ENCODE results near the gene PAQR5. TPM values are rescaled to one million over a fixed set of nuclear protein-coding genes. Genes with fewer than 3 reads are reported as not detected.

PAQR5 gene
- total and polyA plus RNA-seq, 9 of the 15 experiments (the other 6 are each of a cell fraction or from before 2014, with no cell fraction given): 0.04 to 0.08 TPM; not detected in 7

DNA sequence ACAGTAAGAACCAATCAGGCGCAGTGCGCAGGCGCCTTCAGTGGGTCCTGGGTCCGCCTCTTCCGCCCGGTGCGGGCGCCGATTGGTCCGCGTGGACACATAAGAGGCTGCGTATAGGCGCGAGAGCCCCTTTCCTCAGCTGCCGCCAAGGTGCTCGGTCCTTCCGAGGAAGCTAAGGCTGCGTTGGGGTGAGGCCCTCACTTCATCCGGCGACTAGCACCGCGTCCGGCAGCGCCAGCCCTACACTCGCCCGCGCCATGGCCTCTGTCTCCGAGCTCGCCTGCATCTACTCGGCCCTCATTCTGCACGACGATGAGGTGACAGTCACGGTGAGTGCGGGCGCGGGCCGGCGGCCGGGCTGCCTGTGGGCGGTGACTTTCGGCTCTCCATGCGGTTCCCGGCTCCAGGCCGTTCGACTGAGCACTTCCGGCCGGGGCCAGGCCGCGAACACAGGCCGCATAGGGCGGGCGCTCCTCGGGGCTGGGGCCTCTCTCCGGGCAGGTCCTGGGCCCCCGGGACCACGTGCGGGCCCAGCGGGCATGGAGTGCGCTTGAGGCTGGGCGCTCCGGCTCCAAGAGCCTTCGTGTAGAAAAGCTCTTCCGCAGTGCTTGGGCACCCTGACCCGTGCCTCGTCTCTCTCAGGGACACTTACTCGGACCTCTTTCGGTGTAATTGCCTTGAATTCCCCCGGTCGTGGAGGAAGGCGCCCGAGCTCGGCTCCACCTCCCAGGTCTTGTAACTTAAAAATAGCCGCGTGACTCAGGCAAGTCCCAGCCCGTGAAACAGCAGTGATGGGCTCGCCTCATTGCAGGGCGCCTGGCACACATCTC is 154.2 kb downstream of the PAQR5 start, which contains the start of gene RPLP1 (continued):
- TF ChIP-seq, protein P1, sequence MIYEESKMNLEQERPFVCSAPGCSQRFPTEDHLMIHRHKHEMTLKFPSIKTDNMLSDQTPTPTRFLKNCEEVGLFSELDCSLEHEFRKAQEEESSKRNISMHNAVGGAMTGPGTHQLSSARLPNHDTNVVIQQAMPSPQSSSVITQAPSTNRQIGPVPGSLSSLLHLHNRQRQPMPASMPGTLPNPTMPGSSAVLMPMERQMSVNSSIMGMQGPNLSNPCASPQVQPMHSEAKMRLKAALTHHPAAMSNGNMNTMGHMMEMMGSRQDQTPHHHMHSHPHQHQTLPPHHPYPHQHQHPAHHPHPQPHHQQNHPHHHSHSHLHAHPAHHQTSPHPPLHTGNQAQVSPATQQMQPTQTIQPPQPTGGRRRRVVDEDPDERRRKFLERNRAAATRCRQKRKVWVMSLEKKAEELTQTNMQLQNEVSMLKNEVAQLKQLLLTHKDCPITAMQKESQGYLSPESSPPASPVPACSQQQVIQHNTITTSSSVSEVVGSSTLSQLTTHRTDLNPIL (CRISPR knock-in tag; IDR thresholded peaks at IDR 0.05): no peak
- TF ChIP-seq, protein P2, sequence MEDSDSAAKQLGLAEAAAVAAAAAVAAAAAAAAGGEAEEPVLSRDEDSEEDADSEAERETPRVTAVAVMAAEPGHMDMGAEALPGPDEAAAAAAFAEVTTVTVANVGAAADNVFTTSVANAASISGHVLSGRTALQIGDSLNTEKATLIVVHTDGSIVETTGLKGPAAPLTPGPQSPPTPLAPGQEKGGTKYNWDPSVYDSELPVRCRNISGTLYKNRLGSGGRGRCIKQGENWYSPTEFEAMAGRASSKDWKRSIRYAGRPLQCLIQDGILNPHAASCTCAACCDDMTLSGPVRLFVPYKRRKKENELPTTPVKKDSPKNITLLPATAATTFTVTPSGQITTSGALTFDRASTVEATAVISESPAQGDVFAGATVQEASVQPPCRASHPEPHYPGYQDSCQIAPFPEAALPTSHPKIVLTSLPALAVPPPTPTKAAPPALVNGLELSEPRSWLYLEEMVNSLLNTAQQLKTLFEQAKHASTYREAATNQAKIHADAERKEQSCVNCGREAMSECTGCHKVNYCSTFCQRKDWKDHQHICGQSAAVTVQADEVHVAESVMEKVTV (CRISPR knock-in tag; IDR thresholded peaks at IDR 0.05): no peak
- no peak for TF ChIP-seq ZC3H11A (IDR thresholded peaks at IDR 0.05; ENCODE audit: low read depth, low read length)
- no peak for TF ChIP-seq XRCC4 (IDR thresholded peaks at IDR 0.05; ENCODE audit: extremely low read depth, insufficient read depth, insufficient read length)
- no peak for TF ChIP-seq ADNP (tag; IDR thresholded peaks at IDR 0.05)
- TF ChIP-seq ZNF668 (CRISPR knock-in tag; IDR thresholded peaks at IDR 0.05): no peak
- TF ChIP-seq, protein P3, sequence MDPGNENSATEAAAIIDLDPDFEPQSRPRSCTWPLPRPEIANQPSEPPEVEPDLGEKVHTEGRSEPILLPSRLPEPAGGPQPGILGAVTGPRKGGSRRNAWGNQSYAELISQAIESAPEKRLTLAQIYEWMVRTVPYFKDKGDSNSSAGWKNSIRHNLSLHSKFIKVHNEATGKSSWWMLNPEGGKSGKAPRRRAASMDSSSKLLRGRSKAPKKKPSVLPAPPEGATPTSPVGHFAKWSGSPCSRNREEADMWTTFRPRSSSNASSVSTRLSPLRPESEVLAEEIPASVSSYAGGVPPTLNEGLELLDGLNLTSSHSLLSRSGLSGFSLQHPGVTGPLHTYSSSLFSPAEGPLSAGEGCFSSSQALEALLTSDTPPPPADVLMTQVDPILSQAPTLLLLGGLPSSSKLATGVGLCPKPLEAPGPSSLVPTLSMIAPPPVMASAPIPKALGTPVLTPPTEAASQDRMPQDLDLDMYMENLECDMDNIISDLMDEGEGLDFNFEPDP (CRISPR knock-in tag; IDR thresholded peaks at IDR 0.05): 0 out of 2 replicates have a peak, but pooled peaks have one; percentile 3
- 0 out of 2 replicates have a peak, but pooled peaks have one; percentile 27 for TF ChIP-seq SOX6 (IDR thresholded peaks at IDR 0.05)
- TF ChIP-seq SETDB1 (IDR thresholded peaks at IDR 0.05; ENCODE audit: low read length): no peak
- TF ChIP-seq NFE2L1 (tag; IDR thresholded peaks at IDR 0.05; ENCODE audit: borderline replicate concordance, low read depth): no peak
- TF ChIP-seq, protein P4, sequence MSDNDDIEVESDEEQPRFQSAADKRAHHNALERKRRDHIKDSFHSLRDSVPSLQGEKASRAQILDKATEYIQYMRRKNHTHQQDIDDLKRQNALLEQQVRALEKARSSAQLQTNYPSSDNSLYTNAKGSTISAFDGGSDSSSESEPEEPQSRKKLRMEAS (CRISPR knock-in tag; IDR thresholded peaks at IDR 0.05): peak; percentile 65
- no peak; the same call in 1 of the 2 replicates for TF ChIP-seq HCFC1 (IDR thresholded peaks at IDR 0.05; ENCODE audit: low read depth, low read length)
- no peak for TF ChIP-seq ZNF212 (CRISPR knock-in tag; IDR thresholded peaks at IDR 0.05)
- no peak for TF ChIP-seq PCBP2 (IDR thresholded peaks at IDR 0.05; ENCODE audit: low read depth, low read length, poor library complexity, severe bottlenecking)
- peak in 1 of 2 experiments; percentile 21; a peak in 1 of 4 replicates for TF ChIP-seq RCOR1 (IDR thresholded peaks at IDR 0.05; ENCODE audit: borderline replicate concordance in 1 of 2, low read depth in 2 of 2, low read length in 2 of 2)
- no peak for TF ChIP-seq RBM34 (IDR thresholded peaks at IDR 0.05; ENCODE audit: borderline replicate concordance, insufficient read depth, low read length)
- no peak for TF ChIP-seq SRSF3 (IDR thresholded peaks at IDR 0.05; ENCODE audit: insufficient read depth, low read length)
- TF ChIP-seq ZKSCAN8 (CRISPR knock-in tag; IDR thresholded peaks at IDR 0.05): no peak
- TF ChIP-seq ZNF24 (IDR thresholded peaks at IDR 0.05): no peak
- no peak for TF ChIP-seq ZNF766 (CRISPR knock-in tag; conservative IDR thresholded peaks at IDR 0.05)
- TF ChIP-seq FOS (IDR thresholded peaks at IDR 0.05; ENCODE audit: extremely low read depth, insufficient read length): peak; percentile 67
- no peak for TF ChIP-seq ZFP36 (IDR thresholded peaks at IDR 0.05; ENCODE audit: low read depth, low read length, partially characterized antibody)
- TF ChIP-seq MIER1 (IDR thresholded peaks at IDR 0.05; ENCODE audit: low read depth): no peak
- no peak for TF ChIP-seq LARP7 (IDR thresholded peaks at IDR 0.05)
- no peak for TF ChIP-seq HNRNPUL1 (IDR thresholded peaks at IDR 0.05; ENCODE audit: low read length)
- TF ChIP-seq MBD2 (IDR thresholded peaks at IDR 0.05; ENCODE audit: borderline replicate concordance, low read depth): peak; percentile 93
